Skeletal muscle cell (primary cell): ENCODE results near the gene PRSS16.
"Not testable (repeated sequence)": the region's sequence is repeated elsewhere in the genome, so short reads cannot be mapped to it uniquely, and the experiment has no call there.

ENCODE experiments used
- DNase-seq: peaks from one replicate; pipeline ENCODE4 v3.0.0-alpha.2; 2010; ENCODE audit warnings: low read depth
- H3K4me3 ChIP-seq: 2 replicates; pipeline ENCODE4 v1.5.1; 2011; ENCODE audit warnings: low read depth, mild to moderate bottlenecking, control low read depth, low read length, moderate library complexity

The PRSS16 gene, protein sequence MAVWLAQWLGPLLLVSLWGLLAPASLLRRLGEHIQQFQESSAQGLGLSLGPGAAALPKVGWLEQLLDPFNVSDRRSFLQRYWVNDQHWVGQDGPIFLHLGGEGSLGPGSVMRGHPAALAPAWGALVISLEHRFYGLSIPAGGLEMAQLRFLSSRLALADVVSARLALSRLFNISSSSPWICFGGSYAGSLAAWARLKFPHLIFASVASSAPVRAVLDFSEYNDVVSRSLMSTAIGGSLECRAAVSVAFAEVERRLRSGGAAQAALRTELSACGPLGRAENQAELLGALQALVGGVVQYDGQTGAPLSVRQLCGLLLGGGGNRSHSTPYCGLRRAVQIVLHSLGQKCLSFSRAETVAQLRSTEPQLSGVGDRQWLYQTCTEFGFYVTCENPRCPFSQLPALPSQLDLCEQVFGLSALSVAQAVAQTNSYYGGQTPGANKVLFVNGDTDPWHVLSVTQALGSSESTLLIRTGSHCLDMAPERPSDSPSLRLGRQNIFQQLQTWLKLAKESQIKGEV

DNA sequence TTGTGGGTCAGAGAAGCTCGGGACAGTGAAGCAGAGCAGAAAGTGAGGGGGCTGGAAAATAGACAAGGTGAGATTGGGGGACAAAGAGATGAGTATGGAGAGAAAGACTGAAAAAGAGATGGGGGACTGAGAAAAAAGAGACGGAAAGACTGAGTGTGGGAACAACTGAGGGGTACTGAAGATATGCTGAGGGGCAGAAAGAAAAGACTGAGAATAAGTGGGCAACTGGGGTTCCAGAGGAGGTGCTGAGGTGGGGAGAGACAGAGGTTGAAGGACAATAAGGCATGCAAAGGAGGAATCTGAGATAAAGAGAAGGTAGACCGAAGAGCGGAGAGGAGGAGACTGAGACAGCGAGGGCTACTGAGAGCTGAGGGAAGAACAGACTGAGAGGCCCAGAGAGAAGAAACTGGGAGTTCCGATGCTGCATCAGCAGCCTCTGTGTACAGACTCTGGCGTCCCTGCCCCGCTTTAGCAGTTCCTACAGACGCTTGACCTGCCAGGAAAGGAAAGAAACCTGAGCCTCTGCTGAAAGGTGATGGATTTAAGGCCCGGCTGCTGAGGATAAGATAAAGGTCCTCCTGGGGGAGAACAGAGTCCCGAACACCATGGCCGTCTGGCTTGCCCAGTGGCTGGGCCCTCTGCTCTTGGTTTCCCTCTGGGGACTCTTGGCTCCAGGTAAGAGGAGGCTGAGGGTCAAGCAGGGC is at the start of gene PRSS16:
TSS of gene PRSS16 (plus strand) at position 569 of the 704 bp plus-strand sequence. CDS start at position 606, 37 bp downstream.
- H3K4me3 ChIP-seq: no peak within 1 kb of the TSS
- no peak for DNase-seq

DNA sequence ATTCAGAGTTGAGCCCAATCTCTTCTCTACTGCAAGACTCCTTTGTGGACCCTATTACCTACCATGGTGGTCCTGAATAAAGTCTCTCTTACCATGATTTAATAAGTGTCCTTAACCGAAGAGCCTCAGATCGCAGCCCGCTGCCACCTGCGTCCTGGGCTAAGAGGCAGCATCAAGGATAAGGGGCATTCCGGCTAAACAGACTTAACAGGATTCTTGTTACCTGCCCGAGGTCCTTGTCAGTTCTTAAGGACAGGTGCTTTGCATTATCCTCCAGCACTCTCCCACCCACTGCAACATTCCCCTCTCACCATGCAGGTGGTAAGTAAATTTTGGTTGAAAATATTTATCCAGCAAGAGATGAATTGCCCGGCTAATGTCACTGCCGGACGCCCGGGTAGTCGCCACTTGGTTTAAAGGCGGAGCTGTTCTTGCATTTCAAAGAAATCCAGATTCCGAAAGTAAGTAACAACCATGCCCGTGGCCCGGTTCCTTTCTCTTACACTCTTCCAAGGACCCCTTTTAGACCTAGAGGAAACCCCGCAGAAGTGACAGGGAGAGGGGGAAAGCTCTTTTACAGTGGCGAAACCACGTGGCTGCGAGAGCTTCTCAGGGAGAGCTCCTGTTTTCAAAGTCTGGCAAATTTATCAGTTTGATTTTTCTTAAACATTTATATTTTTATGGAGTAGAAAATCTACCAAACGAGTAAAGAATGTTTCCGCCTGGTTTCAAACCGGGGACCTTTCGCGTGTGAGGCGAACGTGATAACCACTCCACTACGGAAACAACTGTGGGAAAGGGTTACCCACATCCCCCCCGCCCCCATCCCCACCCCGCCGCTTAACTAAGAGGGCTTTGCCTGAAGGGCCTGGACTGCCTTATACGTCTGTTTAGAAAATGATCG is 41.9 kb upstream of the PRSS16 start:
- peak overlapping the region; percentile 31 for H3K4me3 ChIP-seq

DNA sequence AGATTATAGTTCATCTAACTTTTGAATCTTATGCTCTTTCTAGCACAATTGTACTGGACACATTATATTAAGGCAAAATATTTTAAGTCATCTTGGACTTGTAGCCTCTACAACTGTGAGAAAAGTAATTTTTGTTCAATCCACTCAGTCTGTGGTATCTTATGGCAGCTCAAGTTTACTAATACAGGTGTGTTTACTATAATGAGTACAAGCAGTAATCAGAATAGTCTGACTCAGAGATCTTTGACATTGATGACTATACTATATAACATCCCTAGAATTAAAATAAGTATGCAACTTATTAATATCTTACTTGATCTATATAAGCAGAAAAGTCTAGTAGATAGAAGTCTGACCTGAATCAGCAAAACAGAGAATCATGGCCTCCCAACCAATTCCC is 40.7 kb upstream of the PRSS16 start:
- H3K4me3 ChIP-seq: no peak overlapping the region
- no peak for DNase-seq

More for the DNA sequence above, 41.9 kb upstream of the PRSS16 start:
- no peak for DNase-seq

- no peak for DNase-seq
- H3K4me3 ChIP-seq: no peak overlapping the region
These were observed 39.5 kb upstream of the PRSS16 start for GRCh38 chr6:27208042-27208441.

DNA sequence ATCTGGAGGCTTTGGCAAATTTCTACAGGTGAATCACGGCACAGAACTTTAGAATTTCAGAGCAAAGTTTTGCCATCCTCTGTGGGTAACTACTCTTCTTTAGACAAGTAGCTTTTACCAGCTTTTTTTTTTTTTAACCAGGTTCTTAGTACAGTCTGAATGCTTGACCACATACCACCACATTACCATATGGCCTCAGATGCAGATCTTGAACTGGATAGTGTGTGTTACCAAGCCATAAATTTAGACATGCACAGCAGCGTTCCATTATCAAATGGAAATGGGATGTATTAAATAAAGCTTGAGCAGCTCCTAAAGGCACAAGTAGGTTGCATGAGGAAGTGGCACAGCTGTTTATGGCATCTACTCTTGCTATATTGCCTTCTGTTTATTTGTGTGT is 38.3 kb upstream of the PRSS16 start:
- DNase-seq: no peak

GRCh38 chr6:27209659-27210269 is 37.7 kb upstream of the PRSS16 start:
- no peak for DNase-seq
- H3K4me3 ChIP-seq: no peak overlapping the region

More for the DNA sequence above, 38.3 kb upstream of the PRSS16 start:
- no peak overlapping the region for H3K4me3 ChIP-seq

DNA sequence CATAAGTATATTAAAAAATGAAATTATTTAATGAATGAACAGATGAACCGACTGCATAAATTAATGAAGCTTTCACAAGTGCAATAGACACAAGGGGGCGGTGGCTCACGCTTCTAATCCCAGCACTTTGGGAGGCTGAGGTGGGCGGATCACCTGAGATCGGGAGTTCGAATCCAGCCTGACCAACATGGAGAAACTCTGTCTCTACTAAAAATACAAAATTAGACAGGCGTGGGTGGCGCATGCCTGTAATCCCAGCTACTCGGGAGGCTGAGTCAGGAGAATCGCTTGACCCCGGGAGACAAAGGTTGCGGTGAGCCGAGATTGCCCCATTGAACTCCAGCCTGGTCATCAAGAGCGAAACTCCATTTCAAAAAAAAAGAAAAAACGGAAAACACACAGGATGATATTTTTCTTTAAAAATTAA is 34.4 kb upstream of the PRSS16 start:
- not testable (repeated sequence) for DNase-seq

GRCh38 chr6:27213544-27214125 is 33.9 kb upstream of the PRSS16 start:
- DNase-seq: no peak
- no peak overlapping the region for H3K4me3 ChIP-seq

More for the DNA sequence above, 34.4 kb upstream of the PRSS16 start:
- not testable (repeated sequence) for H3K4me3 ChIP-seq

DNA sequence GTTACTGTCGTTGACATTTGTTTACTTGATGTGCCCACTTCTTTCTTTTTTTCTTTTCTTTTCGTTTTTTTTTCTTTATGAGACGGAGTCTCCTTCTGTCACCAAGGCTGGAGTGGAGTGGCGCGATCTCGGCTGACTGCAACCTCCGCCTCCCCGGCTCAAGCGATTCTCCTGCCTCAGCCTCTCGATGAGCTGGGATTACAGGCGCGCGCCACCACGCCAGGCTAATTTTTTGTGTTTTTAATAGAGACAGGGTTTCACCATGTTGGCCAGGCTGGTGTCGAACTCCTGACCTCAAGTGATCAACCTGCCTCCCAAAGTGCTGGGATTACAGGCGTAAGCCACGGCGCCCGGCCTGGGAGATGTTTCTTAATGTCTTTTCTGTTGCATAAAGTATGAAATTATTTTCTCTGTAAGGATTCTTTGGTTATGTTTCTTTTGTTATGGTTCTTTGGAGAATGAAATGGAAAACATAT is 33.3 kb upstream of the PRSS16 start:
- H3K4me3 ChIP-seq: peak overlapping the region; percentile 26
- no peak for DNase-seq

DNA sequence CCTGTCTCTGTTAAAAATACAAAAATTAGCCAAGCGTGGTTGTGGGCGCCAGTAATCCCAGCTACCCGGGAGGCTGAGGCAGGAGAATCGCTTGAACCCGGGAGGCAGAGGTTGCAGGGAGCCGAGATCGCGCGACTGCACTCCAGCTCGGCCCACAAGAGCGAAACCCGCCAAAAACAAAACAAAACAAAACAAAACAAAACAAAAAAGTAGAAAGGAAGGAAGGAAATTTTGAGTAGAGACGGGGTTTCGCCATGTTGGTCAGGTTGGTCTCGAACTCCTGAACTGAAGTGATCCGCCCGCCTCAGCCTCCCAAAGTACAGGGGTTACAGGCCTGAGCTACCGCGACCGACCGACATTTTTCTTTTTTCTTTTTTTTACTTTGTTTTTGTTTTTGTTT is 30.6 kb upstream of the PRSS16 start:
- DNase-seq: no peak
- H3K4me3 ChIP-seq: no peak overlapping the region

DNA sequence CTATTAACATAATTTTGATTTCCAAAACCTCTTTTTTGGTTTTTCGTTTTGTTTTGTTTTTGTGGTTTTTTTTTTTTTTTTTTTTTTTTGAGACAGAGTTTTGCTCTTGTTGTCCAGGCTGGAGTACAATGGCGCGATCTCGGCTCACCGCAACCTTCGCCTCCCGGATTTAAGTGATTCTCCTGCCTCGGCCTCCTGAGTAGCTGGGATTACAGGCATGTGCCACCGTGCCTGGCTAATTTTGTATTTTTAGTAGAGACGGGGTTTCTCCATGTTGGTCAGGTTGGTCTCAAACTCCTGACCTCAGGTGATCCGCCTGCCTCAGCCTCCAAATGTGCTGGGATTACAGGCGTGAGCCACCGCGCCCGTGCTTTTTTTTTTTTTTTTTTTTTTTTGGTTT is 24.5 kb upstream of the PRSS16 start:
- not testable (repeated sequence) for H3K4me3 ChIP-seq, DNase-seq

GRCh38 chr6:27224729-27225128 is 22.8 kb upstream of the PRSS16 start:
- no peak for DNase-seq
- H3K4me3 ChIP-seq: no peak overlapping the region

- no peak for DNase-seq
- no peak overlapping the region for H3K4me3 ChIP-seq
These were observed 18.5 kb upstream of the PRSS16 start for GRCh38 chr6:27228963-27229477.

- no peak overlapping the region for H3K4me3 ChIP-seq
- DNase-seq: no peak
These were observed 16.8 kb upstream of the PRSS16 start for GRCh38 chr6:27230758-27231111.

DNA sequence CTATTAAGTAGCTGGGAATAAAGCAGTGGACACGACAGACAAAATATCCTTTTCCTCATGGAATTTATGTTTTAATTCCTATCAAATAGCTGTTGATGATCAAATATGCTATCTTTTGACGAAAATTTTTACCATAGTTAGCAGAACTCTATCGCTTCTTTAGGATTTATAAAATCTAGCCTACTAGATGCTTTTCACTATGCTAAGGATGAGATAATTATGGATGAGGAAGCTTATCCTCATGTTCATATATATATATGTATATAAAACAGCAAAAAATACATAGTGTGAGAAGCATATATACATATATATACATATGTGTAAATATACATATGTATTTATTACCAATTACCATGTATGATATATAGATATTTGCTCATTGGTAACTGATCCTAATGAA is 12.9 kb upstream of the PRSS16 start:
- DNase-seq: no peak
- no peak overlapping the region for H3K4me3 ChIP-seq

DNA sequence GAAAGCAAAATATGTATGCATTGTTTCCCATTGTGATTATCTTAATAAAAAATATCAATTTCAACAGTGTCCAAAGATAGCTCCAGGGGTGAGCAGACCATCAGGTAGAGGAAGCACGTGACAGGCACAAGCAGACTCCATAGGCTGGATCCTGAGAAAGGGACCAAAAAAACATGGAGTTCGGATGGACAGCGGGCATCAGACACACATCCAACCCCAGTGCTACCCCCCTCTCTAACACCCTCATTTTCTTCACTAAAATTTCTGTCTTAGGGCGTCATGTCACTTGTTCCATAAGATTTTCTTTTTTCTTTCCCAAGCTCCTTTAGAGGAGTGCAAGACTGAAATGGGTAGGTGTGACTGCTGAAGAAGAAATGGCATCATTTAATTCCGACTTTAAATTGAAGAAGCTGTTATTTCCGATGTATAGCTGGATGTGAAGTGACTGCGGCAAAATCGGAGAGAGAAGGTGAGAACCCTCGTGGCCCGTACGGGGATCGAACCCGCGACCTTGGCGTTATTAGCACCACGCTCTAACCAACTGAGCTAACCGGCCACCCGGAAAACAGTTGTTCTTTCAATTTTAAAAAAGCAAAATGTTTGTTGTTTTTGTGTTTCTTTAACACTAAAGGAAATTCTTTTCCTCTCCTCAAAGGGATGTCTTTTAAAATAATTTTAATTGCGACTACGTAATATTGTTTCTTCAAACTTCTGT is 10.3 kb upstream of the PRSS16 start:
- no peak for DNase-seq
- H3K4me3 ChIP-seq: peak overlapping the region; percentile 35

GRCh38 chr6:27238010-27238983 is 9.2 kb upstream of the PRSS16 start:
- no peak for DNase-seq
- H3K4me3 ChIP-seq: peak overlapping the region; percentile 35
